Prostate gland (tissue), 2 donors: ENCODE results near the gene DTWD2.

Experiments used
- CTCF ChIP-seq, 4 experiments: fragments of 200-600 bp in 2 of 4; fragments of 450-650 bp in 2 of 4; sonication (generic) in 2 of 4; IDR thresholded peaks; 1 replicate in 3 of 4; 2 replicates in 1 of 4; pipeline ENCODE4 v1.5.1; 2016 to 2019; ENCODE audit warnings: antibody characterized with exemption in 4 of 4, mild to moderate bottlenecking in 2 of 4, moderate library complexity in 2 of 4
- POLR2A ChIP-seq: fragments of 450-650 bp; IDR thresholded peaks from one replicate; pipeline ENCODE4 v1.6.1; 2016; ENCODE audit warnings: antibody characterized with exemption, mild to moderate bottlenecking

- TF ChIP-seq POLR2A (no peak), CTCF (IDR thresholded peaks at IDR 0.05) (no peak)
These were observed 27.9 kb upstream of the DTWD2 start for GRCh38 chr5:119016125-119016774.
